PFSK-1 (cell line): ENCODE measurements around the gene LASP1.

Experiments used
- POLR2AphosphoS5 ChIP-seq: IDR thresholded peaks from 2 replicates; pipeline ENCODE4 v1.6.1; 2012; ENCODE audit warnings: low read depth, mild to moderate bottlenecking, control low read depth, low read length, moderate library complexity
- SIN3A ChIP-seq: IDR thresholded peaks from 2 replicates; pipeline ENCODE4 v1.6.1; 2012; ENCODE audit warnings: mild to moderate bottlenecking, low read length, moderate library complexity, borderline replicate concordance; ENCODE audit not compliant: insufficient read depth
- TAF1 ChIP-seq: IDR thresholded peaks from 2 replicates; pipeline ENCODE4 v1.6.1; 2012; ENCODE audit warnings: low read length, control low read depth, borderline replicate concordance; ENCODE audit not compliant: insufficient read depth
- TF ChIP-seq, protein P1 (sequence below), 2 experiments: IDR thresholded peaks; 2 replicates each; pipeline versions ENCODE4 v1.6.1 to v1.8.0; 2011 to 2012; ENCODE audit warnings: low read depth in 2 of 2, low read length in 2 of 2, control low read depth in 1 of 2, inconsistent platforms in 1 of 2, mild to moderate bottlenecking in 1 of 2, moderate library complexity in 1 of 2; ENCODE audit not compliant: insufficient read depth in 1 of 2

DNA sequence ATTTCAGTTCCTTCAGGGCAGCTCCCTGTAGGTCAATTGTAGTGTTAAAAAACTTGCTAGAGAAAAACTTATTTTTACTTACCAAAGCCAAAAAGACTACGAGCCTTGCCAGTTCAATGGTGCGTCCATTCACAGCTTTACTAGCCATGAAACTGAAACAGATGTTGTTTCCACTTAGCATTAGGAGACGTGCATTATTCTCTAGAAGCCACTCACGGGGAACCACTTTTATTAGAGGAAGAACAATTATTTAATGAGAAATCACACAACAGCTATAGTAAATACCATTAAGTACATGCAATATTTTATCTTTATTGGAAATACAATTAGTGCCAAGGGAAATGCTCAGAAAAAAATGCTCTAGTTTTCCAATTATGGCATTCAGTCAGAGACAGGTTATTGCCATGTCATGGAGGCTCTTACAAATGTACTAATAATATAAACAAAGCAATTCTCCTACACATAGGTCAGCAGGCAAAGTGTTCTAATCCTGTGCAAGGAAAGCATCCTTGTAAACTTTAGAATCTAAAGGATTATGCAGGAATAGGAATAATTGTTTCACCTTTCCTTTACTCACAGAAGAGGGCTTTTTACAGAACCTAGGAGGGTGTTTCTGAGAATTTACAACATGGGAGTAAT, 73.0 kb downstream of the LASP1 start:
- no peak for TF ChIP-seq POLR2AphosphoS5
- TF ChIP-seq SIN3A = no peak
- TF ChIP-seq, protein P1, sequence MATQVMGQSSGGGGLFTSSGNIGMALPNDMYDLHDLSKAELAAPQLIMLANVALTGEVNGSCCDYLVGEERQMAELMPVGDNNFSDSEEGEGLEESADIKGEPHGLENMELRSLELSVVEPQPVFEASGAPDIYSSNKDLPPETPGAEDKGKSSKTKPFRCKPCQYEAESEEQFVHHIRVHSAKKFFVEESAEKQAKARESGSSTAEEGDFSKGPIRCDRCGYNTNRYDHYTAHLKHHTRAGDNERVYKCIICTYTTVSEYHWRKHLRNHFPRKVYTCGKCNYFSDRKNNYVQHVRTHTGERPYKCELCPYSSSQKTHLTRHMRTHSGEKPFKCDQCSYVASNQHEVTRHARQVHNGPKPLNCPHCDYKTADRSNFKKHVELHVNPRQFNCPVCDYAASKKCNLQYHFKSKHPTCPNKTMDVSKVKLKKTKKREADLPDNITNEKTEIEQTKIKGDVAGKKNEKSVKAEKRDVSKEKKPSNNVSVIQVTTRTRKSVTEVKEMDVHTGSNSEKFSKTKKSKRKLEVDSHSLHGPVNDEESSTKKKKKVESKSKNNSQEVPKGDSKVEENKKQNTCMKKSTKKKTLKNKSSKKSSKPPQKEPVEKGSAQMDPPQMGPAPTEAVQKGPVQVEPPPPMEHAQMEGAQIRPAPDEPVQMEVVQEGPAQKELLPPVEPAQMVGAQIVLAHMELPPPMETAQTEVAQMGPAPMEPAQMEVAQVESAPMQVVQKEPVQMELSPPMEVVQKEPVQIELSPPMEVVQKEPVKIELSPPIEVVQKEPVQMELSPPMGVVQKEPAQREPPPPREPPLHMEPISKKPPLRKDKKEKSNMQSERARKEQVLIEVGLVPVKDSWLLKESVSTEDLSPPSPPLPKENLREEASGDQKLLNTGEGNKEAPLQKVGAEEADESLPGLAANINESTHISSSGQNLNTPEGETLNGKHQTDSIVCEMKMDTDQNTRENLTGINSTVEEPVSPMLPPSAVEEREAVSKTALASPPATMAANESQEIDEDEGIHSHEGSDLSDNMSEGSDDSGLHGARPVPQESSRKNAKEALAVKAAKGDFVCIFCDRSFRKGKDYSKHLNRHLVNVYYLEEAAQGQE (IDR thresholded peaks at IDR 0.05; ENCODE audit: insufficient read depth in 1 of 2, low read depth in 2 of 2, low read length in 2 of 2) = no peak
- TF ChIP-seq TAF1 = no peak
